ENCODE data around the gene IFNGR2.

DNA sequence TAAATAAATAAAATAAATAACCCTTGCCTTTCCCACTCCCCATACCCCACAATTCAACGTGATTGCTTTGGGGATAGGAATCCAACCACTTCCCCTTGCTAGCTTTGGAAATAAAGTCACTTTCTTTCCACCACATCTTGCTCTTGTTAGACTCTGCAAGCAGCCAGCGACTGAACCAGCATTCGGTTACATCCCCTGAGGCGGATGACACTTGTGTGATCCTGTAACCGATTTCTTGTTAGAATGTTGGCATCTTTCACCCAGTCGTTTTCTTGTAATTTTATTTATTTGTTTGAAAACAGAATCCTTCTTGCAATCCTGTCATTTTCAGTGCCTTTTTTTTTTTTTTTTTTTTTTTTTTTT, 1.6 kb upstream of the IFNGR2 start:
- TF ChIP-seq, protein P1, sequence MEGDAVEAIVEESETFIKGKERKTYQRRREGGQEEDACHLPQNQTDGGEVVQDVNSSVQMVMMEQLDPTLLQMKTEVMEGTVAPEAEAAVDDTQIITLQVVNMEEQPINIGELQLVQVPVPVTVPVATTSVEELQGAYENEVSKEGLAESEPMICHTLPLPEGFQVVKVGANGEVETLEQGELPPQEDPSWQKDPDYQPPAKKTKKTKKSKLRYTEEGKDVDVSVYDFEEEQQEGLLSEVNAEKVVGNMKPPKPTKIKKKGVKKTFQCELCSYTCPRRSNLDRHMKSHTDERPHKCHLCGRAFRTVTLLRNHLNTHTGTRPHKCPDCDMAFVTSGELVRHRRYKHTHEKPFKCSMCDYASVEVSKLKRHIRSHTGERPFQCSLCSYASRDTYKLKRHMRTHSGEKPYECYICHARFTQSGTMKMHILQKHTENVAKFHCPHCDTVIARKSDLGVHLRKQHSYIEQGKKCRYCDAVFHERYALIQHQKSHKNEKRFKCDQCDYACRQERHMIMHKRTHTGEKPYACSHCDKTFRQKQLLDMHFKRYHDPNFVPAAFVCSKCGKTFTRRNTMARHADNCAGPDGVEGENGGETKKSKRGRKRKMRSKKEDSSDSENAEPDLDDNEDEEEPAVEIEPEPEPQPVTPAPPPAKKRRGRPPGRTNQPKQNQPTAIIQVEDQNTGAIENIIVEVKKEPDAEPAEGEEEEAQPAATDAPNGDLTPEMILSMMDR (conservative IDR thresholded peaks at IDR 0.05; ENCODE audit: low read length): no peak
- no peak for TF ChIP-seq EZH2phosphoT487 (IDR thresholded peaks at IDR 0.05; ENCODE audit: borderline replicate concordance)
